Fibroblast of skin of right quadriceps (primary cell): ENCODE data around the gene CBFA2T2.
"Not testable (repeated sequence)": the region's sequence is repeated elsewhere in the genome, so short reads cannot be mapped to it uniquely, and the experiment has no call there.

Experiments used
- DNase-seq: peaks from one replicate; pipeline ENCODE4 v3.0.0-alpha.2; 2013

The CBFA2T2 gene

GRCh38 chr20:33629979-33630378 is 140.1 kb downstream of the CBFA2T2 start:
- no peak for DNase-seq

GRCh38 chr20:33630507-33630906 is 140.6 kb downstream of the CBFA2T2 start:
- DNase-seq, result no peak

DNA sequence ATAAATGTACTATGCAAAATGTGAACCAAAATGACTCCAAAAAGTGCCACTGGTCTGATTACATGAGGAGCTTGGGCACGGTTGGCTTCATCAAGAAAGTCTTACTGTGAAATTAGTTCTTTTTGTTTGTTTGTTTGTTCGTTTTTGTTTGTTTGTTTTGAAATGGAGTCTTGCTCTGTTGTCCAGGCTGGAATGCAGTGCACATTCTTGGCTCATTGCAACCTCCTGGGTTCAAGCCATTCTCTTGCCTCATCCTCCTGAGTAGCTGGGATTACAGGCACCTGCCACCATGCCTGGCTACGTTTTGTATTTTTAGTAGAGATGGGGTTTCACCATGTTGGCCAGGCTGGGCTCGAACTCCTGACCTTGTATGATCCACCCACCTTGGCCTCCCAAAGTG is 142.0 kb downstream of the CBFA2T2 start:
- not testable (repeated sequence) for DNase-seq

DNA sequence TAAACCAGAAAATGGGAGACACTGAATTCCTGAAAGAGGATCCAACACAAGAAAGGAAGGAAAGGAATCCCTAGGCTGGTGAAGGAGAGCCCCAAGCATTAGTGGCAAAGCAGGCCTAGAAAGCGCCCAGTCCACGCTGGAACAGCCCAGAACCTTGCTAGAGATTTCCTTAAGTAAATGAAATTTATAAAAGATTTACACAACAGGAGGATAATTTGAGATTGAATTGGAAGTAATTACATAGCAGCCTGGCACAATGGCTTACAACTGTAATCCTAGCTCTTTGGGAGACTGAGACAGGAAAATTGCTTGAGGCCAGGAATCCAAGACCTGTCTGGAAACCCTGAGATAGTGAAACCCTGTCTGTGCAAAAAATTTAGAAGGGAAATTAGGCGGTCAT is 145.4 kb downstream of the CBFA2T2 start:
- no peak for DNase-seq

- no peak for DNase-seq
Observed at GRCh38 chr20:33636776-33637175, 146.9 kb downstream of the CBFA2T2 start.

DNA sequence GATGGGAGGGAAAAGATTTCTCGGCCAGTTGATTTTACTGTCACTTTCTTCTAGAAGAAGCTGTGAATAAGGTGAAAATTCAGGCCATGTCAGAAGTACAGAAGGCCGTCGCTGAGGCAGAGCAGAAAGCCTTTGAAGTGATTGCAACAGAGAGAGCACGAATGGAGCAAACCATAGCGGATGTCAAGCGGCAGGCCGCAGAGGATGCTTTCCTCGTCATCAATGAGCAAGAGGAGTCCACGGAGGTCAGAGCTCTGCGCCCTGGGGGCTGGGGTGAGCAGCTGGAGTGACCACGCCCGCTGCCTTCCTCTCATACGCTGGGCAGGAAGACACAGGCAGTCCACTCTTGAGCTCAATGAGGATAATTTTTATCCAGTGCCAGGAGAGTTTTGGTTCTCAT is 150.4 kb downstream of the CBFA2T2 start:
- DNase-seq, result no peak

DNA sequence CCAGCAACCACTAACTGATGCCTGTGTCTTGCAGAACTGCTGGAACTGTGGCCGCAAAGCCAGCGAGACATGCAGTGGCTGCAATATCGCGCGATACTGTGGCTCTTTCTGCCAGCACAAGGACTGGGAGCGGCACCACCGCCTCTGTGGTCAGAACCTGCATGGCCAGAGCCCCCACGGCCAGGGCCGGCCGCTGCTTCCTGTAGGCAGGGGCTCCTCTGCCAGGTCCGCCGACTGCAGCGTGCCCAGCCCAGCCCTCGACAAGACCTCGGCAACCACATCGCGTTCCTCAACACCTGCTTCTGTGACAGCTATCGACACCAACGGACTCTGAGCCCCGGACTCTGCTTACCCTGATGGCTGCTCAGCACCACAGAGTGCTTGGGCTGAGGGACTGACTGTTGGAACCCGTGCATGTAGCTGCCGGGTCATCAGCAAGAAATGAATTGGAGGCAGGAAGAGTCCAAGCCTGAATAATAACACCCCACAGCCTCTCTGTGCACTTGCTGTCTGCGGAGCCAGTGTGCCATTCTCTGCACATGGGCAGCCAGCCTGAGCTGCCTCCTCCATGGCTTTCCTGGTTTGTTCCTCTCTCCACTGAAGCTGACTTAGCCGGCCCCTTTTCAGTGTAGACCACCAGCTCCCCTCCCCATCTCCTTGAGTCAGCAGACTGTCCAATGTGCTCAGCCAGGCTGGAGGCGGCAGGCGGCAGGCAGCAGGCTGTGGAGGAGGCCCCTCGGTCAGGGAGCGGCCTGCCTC is 154.6 kb downstream of the CBFA2T2 start:
- DNase-seq, result no peak

DNA sequence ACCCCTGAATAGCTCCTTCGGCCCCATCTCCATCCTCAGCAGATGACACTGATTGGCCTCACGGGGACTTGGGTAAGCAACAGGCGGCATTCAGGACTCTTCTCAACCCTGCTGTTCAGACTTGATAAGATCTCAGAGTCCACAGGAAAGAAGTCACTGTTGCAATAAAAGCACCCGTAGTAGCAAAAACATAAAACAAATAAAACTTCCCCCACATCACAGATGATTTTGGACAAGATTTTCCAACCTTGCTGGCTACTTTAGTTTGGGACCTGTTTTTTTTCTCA is 155.1 kb downstream of the CBFA2T2 start:
- no peak for DNase-seq

DNA sequence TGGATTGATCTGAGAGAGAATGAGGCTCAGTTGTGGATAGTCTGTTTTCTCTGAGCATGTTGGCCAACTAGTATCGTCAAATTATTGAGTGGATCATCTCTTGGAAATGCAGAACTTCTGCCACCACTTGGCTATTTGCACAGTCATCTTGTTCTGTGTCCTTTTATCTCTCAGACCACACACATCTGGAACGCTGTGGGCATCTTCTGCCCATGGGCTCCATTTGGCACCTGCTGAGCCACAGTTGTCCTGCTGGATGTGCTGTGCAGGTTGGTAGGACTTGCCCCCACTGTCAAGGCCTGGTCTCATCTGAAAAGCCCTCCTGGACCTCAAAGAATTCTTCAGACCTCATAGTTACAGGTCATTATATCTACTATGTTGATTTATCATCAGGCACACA is 155.5 kb downstream of the CBFA2T2 start:
- DNase-seq, result no peak

GRCh38 chr20:33646191-33646590 is 156.3 kb downstream of the CBFA2T2 start:
- DNase-seq, result no peak

DNA sequence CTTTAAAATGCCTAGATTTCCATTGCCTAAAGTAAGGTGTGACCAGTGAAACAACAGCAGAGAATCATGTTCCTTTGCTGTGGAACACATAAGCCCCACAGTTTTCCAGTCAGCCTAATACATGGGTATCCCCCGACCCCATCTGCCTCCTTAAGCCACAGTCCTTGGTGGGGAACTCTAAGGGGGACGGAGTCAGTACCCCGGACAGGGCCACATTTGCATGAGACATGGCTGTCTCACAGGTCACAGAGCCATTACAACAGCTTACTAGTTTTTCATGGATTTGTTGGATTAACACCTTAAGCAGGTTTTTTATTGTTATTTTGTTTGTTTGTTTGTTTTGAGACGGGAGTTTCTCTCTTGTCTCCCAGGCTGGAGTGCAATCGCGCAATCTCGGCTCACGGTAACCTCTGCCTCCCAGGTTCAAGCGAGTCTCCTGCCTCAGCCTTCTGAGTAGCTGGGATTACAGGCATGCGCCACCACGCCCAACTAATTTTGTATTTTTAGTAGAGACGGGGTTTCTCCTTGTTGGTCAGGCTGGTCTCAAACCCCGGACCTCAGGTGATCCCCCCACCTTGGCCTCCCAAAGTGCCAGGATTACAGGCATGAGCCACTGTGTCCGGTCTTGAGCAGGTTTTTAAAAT is 157.2 kb downstream of the CBFA2T2 start:
- DNase-seq, result not testable (repeated sequence)

- peak; percentile 44 for DNase-seq
Observed at GRCh38 chr20:33647603-33648395, 157.9 kb downstream of the CBFA2T2 start.

DNA sequence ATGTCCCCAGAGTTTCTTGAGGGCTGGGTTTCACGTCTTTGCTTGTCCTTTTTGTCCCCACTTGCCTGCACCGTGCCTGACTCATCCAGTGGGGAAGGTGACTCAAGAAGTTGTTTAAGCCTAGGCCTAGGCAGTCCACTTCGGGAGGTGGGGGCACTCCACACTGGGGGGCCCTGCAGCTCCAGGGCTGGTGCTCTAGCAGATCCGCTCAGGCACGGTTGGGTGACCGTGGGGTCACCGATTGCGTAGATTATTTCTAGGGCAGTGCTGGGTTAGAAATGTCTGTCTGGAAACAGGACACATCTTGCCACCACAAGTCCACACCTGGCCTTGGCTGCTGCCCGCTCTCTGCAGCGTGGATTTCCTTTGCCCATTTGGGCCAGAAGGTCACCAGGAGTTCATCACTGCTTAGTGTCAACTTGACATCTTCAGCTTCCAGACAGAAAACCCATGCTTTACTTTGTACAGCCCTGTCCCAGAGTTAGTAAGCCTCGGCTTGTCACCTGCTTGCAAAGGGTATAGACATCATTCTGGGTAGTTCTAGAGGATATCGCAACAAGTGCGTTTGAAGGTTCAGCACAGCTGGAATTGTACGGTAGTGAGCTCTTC is 158.6 kb downstream of the CBFA2T2 start:
- DNase-seq, result no peak

GRCh38 chr20:33649201-33649681 is 159.3 kb downstream of the CBFA2T2 start:
- DNase-seq, result no peak

DNA sequence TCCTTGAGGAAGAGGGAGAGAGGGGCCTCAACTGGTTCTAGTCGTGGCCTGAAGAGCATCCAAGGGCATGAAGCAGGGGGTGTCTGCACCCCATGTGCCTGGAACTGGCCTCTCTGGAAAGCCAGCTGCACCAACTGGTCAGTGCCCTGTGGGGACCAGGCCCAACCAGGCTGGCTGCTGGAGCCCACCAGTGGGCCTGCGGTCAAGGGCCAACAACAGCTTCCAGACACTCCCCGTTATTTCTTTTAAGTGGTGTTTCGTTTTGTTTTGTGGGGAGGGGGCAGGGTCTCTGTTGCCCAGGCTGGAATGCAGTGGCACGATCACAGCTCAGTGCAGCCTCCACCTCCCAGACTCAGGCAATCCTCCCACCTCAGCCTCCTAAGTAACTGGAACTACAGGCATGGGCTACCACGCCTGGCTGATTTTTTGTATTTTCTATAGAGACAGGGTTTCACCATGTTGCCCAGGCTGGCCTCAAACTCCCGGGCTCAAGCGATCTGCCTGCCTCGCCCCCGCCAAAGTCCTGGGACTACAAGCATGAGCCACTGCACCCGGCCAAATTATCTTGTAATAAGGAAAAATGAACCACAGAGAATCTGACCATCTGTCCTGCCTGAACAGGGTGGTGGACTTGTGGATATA is 160.3 kb downstream of the CBFA2T2 start:
- no peak for DNase-seq

DNA sequence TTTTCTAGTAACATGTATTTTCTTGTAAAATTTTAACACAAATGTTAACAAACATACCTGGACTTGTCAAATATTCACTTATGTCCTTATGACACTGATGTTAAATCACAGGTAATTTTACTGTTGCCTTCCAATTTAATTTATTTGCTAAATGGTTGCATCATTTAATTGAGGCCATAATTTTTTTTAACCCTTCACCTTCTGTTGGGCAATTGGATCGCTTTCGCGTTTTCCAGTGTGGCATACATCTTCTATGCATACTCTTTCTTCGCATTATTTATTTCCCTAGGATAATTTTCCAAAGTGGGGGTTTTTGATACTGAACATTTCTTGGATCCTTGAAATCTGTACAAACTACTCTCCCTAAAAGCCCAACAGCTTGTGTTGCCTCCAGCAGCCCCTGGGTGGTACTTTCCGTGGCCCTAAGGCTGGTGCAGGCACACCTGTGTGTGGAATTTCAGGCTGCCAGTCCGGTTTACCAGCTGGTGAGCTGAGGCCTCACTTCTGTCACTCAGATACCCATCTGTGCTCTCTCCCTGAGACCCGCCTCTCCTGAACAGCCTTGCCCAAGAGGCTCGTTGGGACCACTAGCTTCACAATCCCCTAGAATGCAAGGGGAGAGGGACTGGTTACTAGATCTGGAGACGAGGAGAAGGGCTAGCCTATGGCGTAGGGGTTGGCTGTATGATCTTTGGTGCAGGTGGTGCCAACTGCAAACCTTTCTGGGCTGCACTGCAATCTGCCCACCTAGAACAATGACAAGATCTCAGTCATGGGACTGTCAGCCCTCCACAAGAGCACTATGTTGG is 161.1 kb downstream of the CBFA2T2 start:
- no peak for DNase-seq

DNA sequence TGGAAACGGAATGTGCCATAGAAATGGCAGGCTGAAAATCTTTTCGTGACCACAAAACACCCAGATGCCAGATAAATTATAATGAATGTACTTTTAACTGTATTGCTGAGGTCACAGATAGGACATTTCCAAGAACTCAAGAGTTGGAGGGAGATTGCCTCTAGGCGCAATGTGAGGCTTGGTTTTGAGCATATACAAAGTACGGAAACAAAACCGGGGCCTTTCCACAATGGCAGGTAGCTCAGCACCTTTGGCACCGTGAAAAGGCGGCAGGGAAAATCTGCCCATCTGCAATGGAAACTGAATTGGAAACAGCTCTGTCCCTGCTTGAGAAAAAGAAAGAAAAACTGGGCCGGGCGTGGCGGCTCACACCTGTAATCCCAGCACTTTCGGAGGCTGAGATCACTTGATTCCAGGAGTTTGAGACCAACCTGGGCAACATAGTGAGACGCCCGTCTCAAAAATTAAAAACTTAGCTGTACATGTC is 161.7 kb downstream of the CBFA2T2 start:
- no peak for DNase-seq

DNA sequence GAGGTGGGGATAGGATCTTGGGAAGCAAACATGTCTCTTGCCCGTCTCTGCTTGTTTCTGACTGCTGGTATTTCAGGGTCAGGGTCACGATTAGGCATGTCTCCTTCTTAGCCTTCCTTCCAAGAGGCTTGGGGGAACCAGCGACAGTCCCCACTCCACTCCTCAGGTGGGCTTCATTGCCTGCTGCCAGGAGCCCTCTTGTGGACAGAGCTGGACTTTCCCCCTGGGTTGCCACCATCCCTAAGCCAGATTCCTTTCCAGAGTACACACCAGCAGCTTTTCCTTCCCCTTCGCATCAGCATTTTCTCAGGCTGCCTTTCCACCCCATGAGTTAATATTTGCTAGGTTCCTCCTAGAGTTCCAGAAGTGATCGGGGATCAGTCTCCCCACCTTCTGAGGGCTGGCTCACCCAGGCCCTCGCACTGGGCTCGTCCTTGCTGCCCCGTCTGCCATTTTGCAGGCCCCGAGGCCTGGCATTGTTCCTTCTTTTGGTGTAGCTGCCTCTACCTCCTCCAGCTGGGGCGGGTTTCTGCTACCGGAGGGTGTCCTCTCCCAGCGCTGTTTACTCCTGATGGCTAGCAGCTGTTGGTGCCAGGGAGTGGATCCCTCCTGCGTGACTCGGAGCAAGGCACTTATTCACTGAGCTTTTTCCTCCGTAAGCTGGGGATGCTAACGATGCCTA is 163.5 kb downstream of the CBFA2T2 start:
- peak; percentile 58 for DNase-seq

DNA sequence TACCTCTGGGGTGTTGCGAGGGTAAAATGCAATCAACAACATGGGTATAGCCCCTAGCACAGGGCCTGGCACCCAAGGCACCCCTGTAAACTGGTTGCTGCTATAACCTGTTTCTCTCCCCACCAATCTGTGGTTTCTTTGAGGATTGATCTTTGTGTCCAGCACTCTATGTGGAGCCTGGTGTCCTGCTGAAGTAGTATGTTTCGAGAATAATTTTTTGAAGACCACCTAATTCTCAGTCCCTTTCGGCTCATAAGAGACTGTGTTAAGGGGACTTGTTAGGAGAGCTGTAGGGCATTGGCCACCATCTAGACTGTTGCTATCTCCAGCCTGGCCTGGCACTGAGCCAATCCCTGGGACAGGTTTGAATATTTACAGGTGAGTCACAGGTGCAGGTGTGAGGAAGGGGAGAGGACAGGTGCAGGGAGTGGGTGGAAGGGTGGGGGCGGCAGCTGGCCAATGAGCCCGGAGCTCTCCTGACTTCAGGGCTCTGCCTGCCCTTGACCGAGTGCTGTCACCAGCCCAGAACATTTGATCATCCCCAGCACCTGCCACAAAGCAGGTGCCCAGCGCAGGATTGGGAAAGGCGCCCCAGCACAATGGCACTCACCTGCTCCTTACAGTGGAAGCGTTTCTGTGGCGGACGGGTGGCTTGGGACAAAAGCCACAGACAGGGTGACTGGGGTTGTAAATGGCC is 164.2 kb downstream of the CBFA2T2 start:
- DNase-seq, result no peak

- DNase-seq, result no peak
Observed at GRCh38 chr20:33654680-33655161, 164.8 kb downstream of the CBFA2T2 start.
